ENCODE data around the gene TPRA1. TPM values are rescaled to one million over a fixed set of nuclear protein-coding genes. Genes with fewer than 3 reads are reported as not detected.
"Not testable (repeated sequence)": the region's sequence is repeated elsewhere in the genome, so short reads cannot be mapped to it uniquely, and the experiment has no call there.

Gene TPRA1
- total RNA-seq, 4 donors from 2014 or later = 28.1 to 47.3 (median 34.1) TPM

- Histone ChIP-seq H3K27me3 (no peaks in the 10 kb centered on the region), H3K27ac (no peak overlapping the region), H3K36me3 (peaks cover 0 to 28% (median 0%) of the 10 kb centered on the region in 3 donors), H3K4me1 (no peaks in the 10 kb centered on the region), H3K4me3 (no peak overlapping the region), H3K9me3 (no peaks in the 10 kb centered on the region)
- TF ChIP-seq POLR2A (IDR thresholded peaks at IDR 0.05) = no peak
- TF ChIP-seq CTCF (IDR thresholded peaks at IDR 0.05) = no peak
- peak in 1 of 3 donors; percentile 38 for DNase-seq
These were observed 17.8 kb upstream of the TPRA1 start for GRCh38 chr3:127608362-127608718.

GRCh38 chr3:127607675-127608361, 17.3 kb upstream of the TPRA1 start:
- no peaks in the 10 kb centered on the region for H3K4me1 ChIP-seq
- H3K4me3 ChIP-seq = no peak overlapping the region
- H3K36me3 ChIP-seq = peaks cover 0 to 28% (median 0%) of the 10 kb centered on the region in 3 donors
- H3K9me3 ChIP-seq = no peaks in the 10 kb centered on the region
- H3K27me3 ChIP-seq = no peaks in the 10 kb centered on the region
- TF ChIP-seq POLR2A (IDR thresholded peaks at IDR 0.05) = no peak
- no peak for TF ChIP-seq CTCF (IDR thresholded peaks at IDR 0.05)
- no peak overlapping the region for H3K27ac ChIP-seq
- DNase-seq = no peak

GRCh38 chr3:127606981-127607595, 16.6 kb upstream of the TPRA1 start:
- H3K4me3 ChIP-seq = no peak overlapping the region
- H3K9me3 ChIP-seq = no peaks in the 10 kb centered on the region
- H3K4me1 ChIP-seq = no peaks in the 10 kb centered on the region
- H3K36me3 ChIP-seq = peaks cover 0 to 28% (median 0%) of the 10 kb centered on the region in 3 donors
- no peaks in the 10 kb centered on the region for H3K27me3 ChIP-seq
- TF ChIP-seq CTCF (IDR thresholded peaks at IDR 0.05) (no peak), POLR2A (IDR thresholded peaks at IDR 0.05) (no peak)
- DNase-seq = no peak
- H3K27ac ChIP-seq = no peak overlapping the region

- peaks cover 0 to 28% (median 0%) of the 10 kb centered on the region in 3 donors for H3K36me3 ChIP-seq
- no peak overlapping the region for H3K4me3 ChIP-seq
- no peak for TF ChIP-seq CTCF (IDR thresholded peaks at IDR 0.05)
- no peak for TF ChIP-seq POLR2A (IDR thresholded peaks at IDR 0.05)
- no peak for DNase-seq
- no peak overlapping the region for H3K27ac ChIP-seq
- H3K9me3 ChIP-seq = no peaks in the 10 kb centered on the region
- H3K4me1 ChIP-seq = no peaks in the 10 kb centered on the region
- H3K27me3 ChIP-seq = no peaks in the 10 kb centered on the region
These were observed 15.7 kb upstream of the TPRA1 start for GRCh38 chr3:127606086-127606805.

- peaks cover 0 to 28% (median 0%) of the 10 kb centered on the region in 3 donors for H3K36me3 ChIP-seq
- H3K27me3 ChIP-seq, H3K27ac ChIP-seq, H3K4me3 ChIP-seq, H3K4me1 ChIP-seq, DNase-seq, H3K9me3 ChIP-seq: not testable (repeated sequence)
These were observed 15.0 kb upstream of the TPRA1 start for GRCh38 chr3:127605547-127605946.
